Fibroblast of mammary gland (primary cell): ENCODE data around the gene SIKE1.

Experiments
- DNase-seq: peaks from one replicate; pipeline ENCODE4 v3.0.0-alpha.2; 2010; ENCODE audit warnings: low read depth
- H3K4me3 ChIP-seq: 2 replicates; pipeline ENCODE4 v1.5.1; 2011; ENCODE audit warnings: low read depth, mild to moderate bottlenecking, low read length, moderate library complexity; ENCODE audit not compliant: control insufficient read depth
- CTCF ChIP-seq: conservative IDR thresholded peaks from 2 replicates; pipeline ENCODE4 v1.5.1; 2011; ENCODE audit warnings: low read depth, low read length, inconsistent platforms; ENCODE audit not compliant: control insufficient read depth, insufficient read depth

Gene SIKE1

GRCh38 chr1:114753143-114753542, 27.3 kb downstream of the SIKE1 start:
- no peak for TF ChIP-seq CTCF
- no peak overlapping the region for H3K4me3 ChIP-seq

GRCh38 chr1:114750780-114751179, 29.7 kb downstream of the SIKE1 start:
- no peak for TF ChIP-seq CTCF
- H3K4me3 ChIP-seq = no peak overlapping the region
- DNase-seq = no peak

More at GRCh38 chr1:114753143-114753542, 27.3 kb downstream of the SIKE1 start:
- DNase-seq = no peak

GRCh38 chr1:114749835-114750234, 30.6 kb downstream of the SIKE1 start:
- DNase-seq = no peak
- no peak for TF ChIP-seq CTCF
- no peak overlapping the region for H3K4me3 ChIP-seq

GRCh38 chr1:114746450-114747121, 33.9 kb downstream of the SIKE1 start:
- DNase-seq = no peak
- TF ChIP-seq CTCF = no peak
- H3K4me3 ChIP-seq = no peak overlapping the region

- no peak for TF ChIP-seq CTCF
- H3K4me3 ChIP-seq = no peak overlapping the region
- peak; percentile 44 for DNase-seq
Measured at GRCh38 chr1:114745291-114745690, 35.2 kb downstream of the SIKE1 start.

GRCh38 chr1:114741963-114742746, 38.3 kb downstream of the SIKE1 start:
- no peak overlapping the region for H3K4me3 ChIP-seq
- no peak for DNase-seq
- TF ChIP-seq CTCF = no peak
